ENCODE data around the gene PALD1.

Gene PALD1

GRCh38 chr10:70508912-70509756 lies 30.6 kb downstream of the PALD1 start:
- no peak for DNase-seq

GRCh38 chr10:70509757-70510147 lies 31.2 kb downstream of the PALD1 start:
- no peak for DNase-seq

- no peak for DNase-seq
Measured at GRCh38 chr10:70510453-70510852, 31.9 kb downstream of the PALD1 start.

- DNase-seq: no peak
Measured at GRCh38 chr10:70510904-70511303, 32.3 kb downstream of the PALD1 start.

GRCh38 chr10:70512149-70512639 lies 33.6 kb downstream of the PALD1 start:
- DNase-seq: no peak

GRCh38 chr10:70513848-70514309 lies 35.3 kb downstream of the PALD1 start:
- no peak for DNase-seq

- DNase-seq: no peak
Measured at GRCh38 chr10:70514591-70514990, 36.0 kb downstream of the PALD1 start.

GRCh38 chr10:70515035-70515667 lies 36.6 kb downstream of the PALD1 start:
- no peak for DNase-seq

- DNase-seq: no peak
Measured at GRCh38 chr10:70518695-70519094, 40.1 kb downstream of the PALD1 start.

- DNase-seq: no peak
Measured at GRCh38 chr10:70523057-70523456, 44.5 kb downstream of the PALD1 start.

GRCh38 chr10:70523549-70523948 lies 45.0 kb downstream of the PALD1 start:
- DNase-seq: no peak

- no peak for DNase-seq
Measured at GRCh38 chr10:70528314-70528713, 49.7 kb downstream of the PALD1 start.

- DNase-seq: no peak
Measured at GRCh38 chr10:70528741-70529362, 50.3 kb downstream of the PALD1 start.

- no peak for DNase-seq
Measured at GRCh38 chr10:70529848-70530247, 51.3 kb downstream of the PALD1 start.

GRCh38 chr10:70530315-70530714 lies 51.7 kb downstream of the PALD1 start:
- no peak for DNase-seq

- DNase-seq: no peak
Measured at GRCh38 chr10:70532554-70533188, 54.1 kb downstream of the PALD1 start.

GRCh38 chr10:70533189-70533558 lies 54.6 kb downstream of the PALD1 start:
- DNase-seq: no peak

- no peak for DNase-seq
Measured at GRCh38 chr10:70534281-70534680, 55.7 kb downstream of the PALD1 start.

- DNase-seq: no peak
Measured at GRCh38 chr10:70535001-70535400, 56.4 kb downstream of the PALD1 start.

GRCh38 chr10:70535451-70535850 lies 56.9 kb downstream of the PALD1 start:
- DNase-seq: no peak

- no peak for DNase-seq
Measured at GRCh38 chr10:70536196-70536861, 57.8 kb downstream of the PALD1 start.

GRCh38 chr10:70537398-70538194 lies 59.0 kb downstream of the PALD1 start:
- no peak for DNase-seq
